Testis (tissue), 2 donors: Measurements from ENCODE around the gene TUBB2B.

Experiments
- POLR2A ChIP-seq: fragments of 450-650 bp; IDR thresholded peaks from one replicate; pipeline ENCODE4 v1.6.1; 2017; ENCODE audit warnings: antibody characterized with exemption, mild to moderate bottlenecking, moderate library complexity
- TF ChIP-seq, protein P1 (sequence below), 3 experiments: fragments of 450-650 bp in 2 of 3; fragments of 200-600 bp in 1 of 3; sonication (generic) in 1 of 3; IDR thresholded peaks; one replicate each; pipeline ENCODE4 v1.5.1; 2016 to 2019; ENCODE audit warnings: antibody characterized with exemption in 3 of 3, mild to moderate bottlenecking in 2 of 3, moderate library complexity in 1 of 3

DNA sequence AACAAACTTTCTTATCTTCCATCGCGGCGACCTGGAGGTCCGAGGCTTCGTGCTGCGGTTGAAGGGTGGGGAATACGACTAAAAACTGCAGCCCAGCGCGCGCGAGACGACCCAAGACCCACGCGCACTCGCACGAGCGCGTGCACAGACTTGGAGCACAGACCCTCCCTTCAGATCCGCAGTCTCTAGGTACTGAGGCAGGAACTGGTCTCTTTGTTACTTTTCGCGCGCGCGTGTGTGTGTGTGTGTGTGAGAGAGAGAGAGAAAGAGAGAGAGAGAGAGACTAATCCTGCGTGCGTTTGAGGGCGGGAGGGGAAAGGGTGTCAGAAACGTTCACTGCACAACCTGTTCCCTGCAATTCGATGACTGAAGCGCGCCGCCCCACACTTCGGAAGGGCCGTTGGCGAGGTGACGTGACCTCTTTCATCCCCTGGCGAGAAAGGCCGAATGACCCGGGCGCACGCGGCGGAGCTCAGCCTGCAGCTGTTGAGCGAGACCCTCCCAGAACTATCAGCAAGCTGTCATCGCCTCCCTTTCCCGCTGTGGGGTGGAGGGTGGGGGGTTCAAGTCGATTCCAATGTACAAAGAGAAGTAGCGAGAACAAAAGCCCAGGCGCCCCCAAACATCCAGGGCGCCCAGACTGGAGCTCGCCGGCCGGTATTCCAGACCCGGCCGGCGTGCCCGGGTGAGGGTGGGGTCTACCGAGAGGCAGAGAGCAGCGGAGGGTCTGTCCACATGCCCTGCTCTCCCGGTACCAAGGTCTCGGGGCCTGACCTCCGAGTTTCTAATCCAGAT, 1.5 kb upstream of the TUBB2B start:
- no peak for TF ChIP-seq POLR2A
- TF ChIP-seq, protein P1, sequence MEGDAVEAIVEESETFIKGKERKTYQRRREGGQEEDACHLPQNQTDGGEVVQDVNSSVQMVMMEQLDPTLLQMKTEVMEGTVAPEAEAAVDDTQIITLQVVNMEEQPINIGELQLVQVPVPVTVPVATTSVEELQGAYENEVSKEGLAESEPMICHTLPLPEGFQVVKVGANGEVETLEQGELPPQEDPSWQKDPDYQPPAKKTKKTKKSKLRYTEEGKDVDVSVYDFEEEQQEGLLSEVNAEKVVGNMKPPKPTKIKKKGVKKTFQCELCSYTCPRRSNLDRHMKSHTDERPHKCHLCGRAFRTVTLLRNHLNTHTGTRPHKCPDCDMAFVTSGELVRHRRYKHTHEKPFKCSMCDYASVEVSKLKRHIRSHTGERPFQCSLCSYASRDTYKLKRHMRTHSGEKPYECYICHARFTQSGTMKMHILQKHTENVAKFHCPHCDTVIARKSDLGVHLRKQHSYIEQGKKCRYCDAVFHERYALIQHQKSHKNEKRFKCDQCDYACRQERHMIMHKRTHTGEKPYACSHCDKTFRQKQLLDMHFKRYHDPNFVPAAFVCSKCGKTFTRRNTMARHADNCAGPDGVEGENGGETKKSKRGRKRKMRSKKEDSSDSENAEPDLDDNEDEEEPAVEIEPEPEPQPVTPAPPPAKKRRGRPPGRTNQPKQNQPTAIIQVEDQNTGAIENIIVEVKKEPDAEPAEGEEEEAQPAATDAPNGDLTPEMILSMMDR (IDR thresholded peaks at IDR 0.05), result no peak
